ENCODE measurements around the gene IL18RAP.

Gene IL18RAP

DNA sequence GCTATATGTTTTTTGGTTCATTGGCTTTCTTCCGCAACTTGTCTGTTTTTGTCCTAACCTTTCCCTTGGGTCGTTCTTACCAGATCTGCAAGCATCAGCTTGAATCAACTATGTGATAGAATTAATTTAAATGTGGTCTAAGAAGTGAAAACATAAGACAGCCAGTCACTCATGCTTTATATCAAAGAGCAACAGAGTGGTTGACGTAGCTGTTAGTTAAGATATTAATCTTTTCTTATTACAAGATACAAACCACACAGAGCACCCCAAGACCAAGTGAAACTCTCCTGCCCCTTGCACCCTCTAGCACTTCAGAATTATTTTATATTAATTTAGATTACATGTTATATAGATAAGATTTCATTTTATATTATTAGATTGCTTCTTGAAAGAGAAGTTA lies 15.2 kb downstream of the IL18RAP start:
- no peak overlapping the region for H3K27ac ChIP-seq (replicated peaks; ENCODE audit: low read length)
- no peak overlapping the region for H3K9ac ChIP-seq (ENCODE audit: low read depth, low read length, poor library complexity)
- H2AFZ ChIP-seq (ENCODE audit: low read length) = no peak overlapping the region
- no peaks in the 10 kb centered on the region for H3K9me3 ChIP-seq (replicated peaks in 1 of 2; ENCODE audit: control insufficient read depth in 2 of 2, insufficient read depth in 1 of 2, low read depth in 1 of 2, low read length in 2 of 2)
- no peak overlapping the region for H3K18ac ChIP-seq (ENCODE audit: low read length)
- no peak for DNase-seq (ENCODE audit: low spot score)
- H3K4me1 ChIP-seq (ENCODE audit: control insufficient read depth in 2 of 2, insufficient read depth in 1 of 2, low read depth in 1 of 2, low read length in 2 of 2) = no peaks in the 10 kb centered on the region
- no peak overlapping the region for H2AK5ac ChIP-seq (ENCODE audit: low read depth, low read length)
- no peak overlapping the region for H4K91ac ChIP-seq (ENCODE audit: low read depth, low read length, poor library complexity)
- no CpG with 5 or more reads among the region's 3 CpGs for WGBS, 2 donors (ENCODE audit: extremely low coverage in 2 of 2, insufficient read length in 2 of 2, insufficient replicate concordance in 1 of 2)
- H2BK5ac ChIP-seq (ENCODE audit: low read length) = no peak overlapping the region
- no peak overlapping the region for H4K8ac ChIP-seq (ENCODE audit: low read depth, low read length)
- no peaks in the 10 kb centered on the region for H3K36me3 ChIP-seq (replicated peaks in 1 of 2; ENCODE audit: control insufficient read depth in 2 of 2, insufficient read depth in 2 of 2, low read length in 2 of 2)
- no peak overlapping the region for H3K4ac ChIP-seq (ENCODE audit: low read length)
- no peak overlapping the region for H2BK120ac ChIP-seq (ENCODE audit: low read depth, low read length)
- H3K14ac ChIP-seq (ENCODE audit: low read length) = no peak overlapping the region
- no peaks in the 10 kb centered on the region for H3K27me3 ChIP-seq (ENCODE audit: control insufficient read depth in 3 of 3, insufficient read depth in 3 of 3, low read depth in 1 of 3, low read length in 3 of 3)
- no peak overlapping the region for H3K4me2 ChIP-seq (ENCODE audit: insufficient read depth, low read length, poor library complexity, severe bottlenecking)
- no peak overlapping the region for H3K23ac ChIP-seq (ENCODE audit: low read depth, low read length, poor library complexity)
- no peaks in the 10 kb centered on the region for H3K79me1 ChIP-seq (ENCODE audit: low read depth, low read length)
- H3K4me3 ChIP-seq (ENCODE audit: low read length in 2 of 2) = no peak overlapping the region
- no peak overlapping the region for H2BK12ac ChIP-seq (ENCODE audit: low read length)
- no peak overlapping the region for H2BK15ac ChIP-seq (ENCODE audit: low read length)

DNA sequence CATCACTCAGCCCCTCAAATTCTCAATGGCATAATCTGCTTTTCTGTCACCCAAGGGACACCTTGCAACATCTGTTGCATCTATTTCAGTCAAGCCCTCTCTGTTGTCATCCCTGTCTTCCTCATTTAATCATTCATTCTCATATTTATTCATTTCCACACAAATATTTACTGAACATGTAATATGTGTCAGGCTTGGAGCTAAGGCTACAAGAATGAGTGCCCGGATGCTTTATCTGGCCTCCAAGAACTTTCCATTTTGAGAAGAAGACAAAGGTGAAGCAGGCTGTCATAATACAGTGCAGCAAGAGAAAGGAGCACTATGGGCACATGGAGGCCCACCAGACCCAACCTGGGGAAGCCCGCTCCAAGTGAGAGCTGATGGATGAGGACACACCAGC lies 15.6 kb downstream of the IL18RAP start:
- WGBS, 2 donors (ENCODE audit: extremely low coverage in 2 of 2, insufficient read length in 2 of 2, insufficient replicate concordance in 1 of 2) = no CpG with 5 or more reads among the region's 2 CpGs
- Histone ChIP-seq H3K18ac (ENCODE audit: low read length) (no peak overlapping the region), H2BK120ac (ENCODE audit: low read depth, low read length) (no peak overlapping the region), H4K91ac (ENCODE audit: low read depth, low read length, poor library complexity) (no peak overlapping the region), H3K27me3 (ENCODE audit: control insufficient read depth in 3 of 3, insufficient read depth in 3 of 3, low read depth in 1 of 3, low read length in 3 of 3) (no peaks in the 10 kb centered on the region), H3K4me1 (ENCODE audit: control insufficient read depth in 2 of 2, insufficient read depth in 1 of 2, low read depth in 1 of 2, low read length in 2 of 2) (no peaks in the 10 kb centered on the region), H2BK5ac (ENCODE audit: low read length) (no peak overlapping the region), H3K4ac (ENCODE audit: low read length) (no peak overlapping the region), H3K9me3 (replicated peaks in 1 of 2; ENCODE audit: control insufficient read depth in 2 of 2, insufficient read depth in 1 of 2, low read depth in 1 of 2, low read length in 2 of 2) (no peaks in the 10 kb centered on the region), H2AK5ac (ENCODE audit: low read depth, low read length) (no peak overlapping the region), H2BK15ac (ENCODE audit: low read length) (no peak overlapping the region), H2AFZ (ENCODE audit: low read length) (no peak overlapping the region), H3K23ac (ENCODE audit: low read depth, low read length, poor library complexity) (no peak overlapping the region), H3K14ac (ENCODE audit: low read length) (no peak overlapping the region), H3K4me2 (ENCODE audit: insufficient read depth, low read length, poor library complexity, severe bottlenecking) (no peak overlapping the region), H3K79me1 (ENCODE audit: low read depth, low read length) (no peaks in the 10 kb centered on the region), H3K9ac (ENCODE audit: low read depth, low read length, poor library complexity) (no peak overlapping the region), H3K27ac (replicated peaks; ENCODE audit: low read length) (no peak overlapping the region), H3K4me3 (ENCODE audit: low read length in 2 of 2) (no peak overlapping the region), H2BK12ac (ENCODE audit: low read length) (no peak overlapping the region), H3K36me3 (replicated peaks in 1 of 2; ENCODE audit: control insufficient read depth in 2 of 2, insufficient read depth in 2 of 2, low read length in 2 of 2) (no peaks in the 10 kb centered on the region), H4K8ac (ENCODE audit: low read depth, low read length) (no peak overlapping the region)
- no peak for DNase-seq (ENCODE audit: low spot score)

DNA sequence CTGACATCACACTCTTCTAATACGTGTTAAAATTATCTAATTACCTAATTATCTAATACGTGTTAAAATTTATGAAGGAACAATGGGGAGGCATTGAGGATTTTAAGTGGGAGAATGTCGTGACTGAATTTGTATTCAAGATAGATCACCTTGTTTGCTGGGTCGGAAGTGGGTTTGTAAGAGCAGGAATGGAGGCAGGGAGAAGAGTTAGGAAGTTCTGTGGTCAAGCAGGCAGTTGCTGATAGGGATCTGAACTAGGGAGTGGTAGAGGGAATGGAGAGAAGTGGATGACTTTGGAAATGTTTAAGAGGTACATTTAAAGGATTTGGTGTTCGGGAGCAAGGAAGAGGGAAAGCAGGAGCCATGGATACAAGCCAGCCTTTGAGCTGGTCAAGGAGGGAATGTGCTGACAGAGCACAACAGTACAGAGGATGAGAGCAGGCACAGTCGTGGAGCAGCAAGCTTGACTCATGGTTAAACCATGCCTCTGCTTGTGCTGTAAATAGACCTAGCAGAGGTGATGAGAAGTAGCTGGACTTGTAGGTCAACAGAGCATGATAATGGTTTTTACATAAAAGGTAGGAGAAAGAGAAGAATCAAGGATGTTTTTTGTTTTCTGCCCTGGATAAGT lies 16.2 kb downstream of the IL18RAP start:
- Histone ChIP-seq H3K9ac (ENCODE audit: low read depth, low read length, poor library complexity) (no peak overlapping the region), H3K4me2 (ENCODE audit: insufficient read depth, low read length, poor library complexity, severe bottlenecking) (no peak overlapping the region), H2BK5ac (ENCODE audit: low read length) (no peak overlapping the region), H3K27me3 (ENCODE audit: control insufficient read depth in 3 of 3, insufficient read depth in 3 of 3, low read depth in 1 of 3, low read length in 3 of 3) (no peaks in the 10 kb centered on the region), H3K9me3 (replicated peaks in 1 of 2; ENCODE audit: control insufficient read depth in 2 of 2, insufficient read depth in 1 of 2, low read depth in 1 of 2, low read length in 2 of 2) (no peaks in the 10 kb centered on the region), H2BK120ac (ENCODE audit: low read depth, low read length) (no peak overlapping the region), H2AFZ (ENCODE audit: low read length) (no peak overlapping the region), H3K4me1 (ENCODE audit: control insufficient read depth in 2 of 2, insufficient read depth in 1 of 2, low read depth in 1 of 2, low read length in 2 of 2) (no peaks in the 10 kb centered on the region), H2BK15ac (ENCODE audit: low read length) (no peak overlapping the region), H3K23ac (ENCODE audit: low read depth, low read length, poor library complexity) (no peak overlapping the region), H3K4ac (ENCODE audit: low read length) (no peak overlapping the region), H3K4me3 (ENCODE audit: low read length in 2 of 2) (no peak overlapping the region), H4K91ac (ENCODE audit: low read depth, low read length, poor library complexity) (no peak overlapping the region), H3K14ac (ENCODE audit: low read length) (no peak overlapping the region), H4K8ac (ENCODE audit: low read depth, low read length) (no peak overlapping the region), H3K36me3 (replicated peaks in 1 of 2; ENCODE audit: control insufficient read depth in 2 of 2, insufficient read depth in 2 of 2, low read length in 2 of 2) (no peaks in the 10 kb centered on the region), H2BK12ac (ENCODE audit: low read length) (no peak overlapping the region), H3K79me1 (ENCODE audit: low read depth, low read length) (no peaks in the 10 kb centered on the region), H3K18ac (ENCODE audit: low read length) (no peak overlapping the region), H3K27ac (replicated peaks; ENCODE audit: low read length) (no peak overlapping the region), H2AK5ac (ENCODE audit: low read depth, low read length) (no peak overlapping the region)
- DNase-seq (ENCODE audit: low spot score) = no peak
- no CpG with 5 or more reads among the region's 6 CpGs for WGBS, 2 donors (ENCODE audit: extremely low coverage in 2 of 2, insufficient read length in 2 of 2, insufficient replicate concordance in 1 of 2)

DNA sequence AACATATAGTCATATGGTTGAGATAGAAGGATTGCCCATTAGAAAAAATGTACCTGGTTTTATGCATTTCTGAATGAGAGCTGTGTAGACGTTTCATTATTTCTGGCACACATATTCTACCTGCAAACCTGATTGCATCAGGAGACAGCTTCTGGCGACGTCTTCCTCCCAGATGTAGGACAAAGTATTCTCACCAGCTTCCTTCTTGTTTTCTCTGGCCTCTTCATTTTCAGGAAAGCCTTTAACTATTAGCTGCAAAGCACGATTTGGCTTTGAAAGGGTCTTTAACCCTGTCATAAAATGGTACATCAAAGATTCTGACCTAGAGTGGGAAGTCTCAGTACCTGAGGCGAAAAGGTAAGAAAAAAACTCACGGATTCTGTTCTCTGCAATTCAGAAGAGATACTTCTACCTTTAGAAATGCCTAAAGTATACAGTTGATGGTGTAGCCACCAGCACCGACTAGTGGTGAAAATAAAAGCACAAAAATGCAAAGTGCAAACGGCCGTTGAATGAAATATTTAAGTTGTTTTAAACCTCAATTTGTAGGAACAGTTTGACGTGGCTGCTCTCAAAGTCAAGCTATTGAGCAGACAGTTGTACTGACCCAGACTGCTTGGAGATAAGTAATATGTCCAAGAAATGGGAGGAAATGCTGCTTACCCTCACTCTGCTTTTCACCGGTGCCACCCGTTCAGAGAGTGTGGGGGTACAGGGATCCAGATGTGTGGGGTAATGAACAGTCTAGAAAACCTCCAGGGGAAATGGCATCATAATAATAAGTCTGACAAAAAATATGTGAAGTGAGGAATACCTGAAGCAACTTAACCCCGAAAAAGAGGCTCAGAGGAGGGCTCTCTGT lies 20.2 kb downstream of the IL18RAP start:
- Histone ChIP-seq H2BK15ac (ENCODE audit: low read length) (no peak overlapping the region), H4K91ac (ENCODE audit: low read depth, low read length, poor library complexity) (no peak overlapping the region), H3K9me3 (replicated peaks in 1 of 2; ENCODE audit: control insufficient read depth in 2 of 2, insufficient read depth in 1 of 2, low read depth in 1 of 2, low read length in 2 of 2) (no peaks in the 10 kb centered on the region), H4K8ac (ENCODE audit: low read depth, low read length) (no peak overlapping the region), H2BK12ac (ENCODE audit: low read length) (no peak overlapping the region), H3K23ac (ENCODE audit: low read depth, low read length, poor library complexity) (no peak overlapping the region), H3K36me3 (replicated peaks in 1 of 2; ENCODE audit: control insufficient read depth in 2 of 2, insufficient read depth in 2 of 2, low read length in 2 of 2) (no peaks in the 10 kb centered on the region), H3K18ac (ENCODE audit: low read length) (no peak overlapping the region), H3K4ac (ENCODE audit: low read length) (no peak overlapping the region), H2BK120ac (ENCODE audit: low read depth, low read length) (no peak overlapping the region), H2BK5ac (ENCODE audit: low read length) (no peak overlapping the region), H2AFZ (ENCODE audit: low read length) (no peak overlapping the region), H2AK5ac (ENCODE audit: low read depth, low read length) (no peak overlapping the region), H3K79me1 (ENCODE audit: low read depth, low read length) (no peaks in the 10 kb centered on the region), H3K27ac (replicated peaks; ENCODE audit: low read length) (no peak overlapping the region), H3K9ac (ENCODE audit: low read depth, low read length, poor library complexity) (no peak overlapping the region), H3K4me1 (ENCODE audit: control insufficient read depth in 2 of 2, insufficient read depth in 1 of 2, low read depth in 1 of 2, low read length in 2 of 2) (no peaks in the 10 kb centered on the region), H3K4me2 (ENCODE audit: insufficient read depth, low read length, poor library complexity, severe bottlenecking) (no peak overlapping the region), H3K14ac (ENCODE audit: low read length) (no peak overlapping the region), H3K4me3 (ENCODE audit: low read length in 2 of 2) (no peak overlapping the region), H3K27me3 (ENCODE audit: control insufficient read depth in 3 of 3, insufficient read depth in 3 of 3, low read depth in 1 of 3, low read length in 3 of 3) (no peaks in the 10 kb centered on the region)
- no peak for DNase-seq (ENCODE audit: low spot score)
- WGBS, 2 donors (ENCODE audit: extremely low coverage in 2 of 2, insufficient read length in 2 of 2, insufficient replicate concordance in 1 of 2) = no CpG with 5 or more reads among the region's 13 CpGs

Measured in neuronal stem cell (in vitro differentiated cells).